KOPT-K1 (cell line): ENCODE results near the gene OR2T10.
"Not testable (repeated sequence)": the region's sequence is repeated elsewhere in the genome, so short reads cannot be mapped to it uniquely, and the experiment has no call there.

Experiments
- H3K27ac ChIP-seq: fragments of 200-600 bp; sonication (generic); 2 replicates; pipeline ENCODE4 v1.5.1; 2016; ENCODE audit warnings: antibody characterized with exemption, mild to moderate bottlenecking, low read depth, low read length; ENCODE audit not compliant: poor library complexity, severe bottlenecking
- H3K36me3 ChIP-seq: fragments of 200-600 bp; sonication (generic); 2 replicates; pipeline ENCODE4 v1.5.1; 2017; ENCODE audit warnings: antibody characterized with exemption, mild to moderate bottlenecking, low read length, moderate library complexity; ENCODE audit not compliant: insufficient read depth
- H3K9me3 ChIP-seq: fragments of 200-600 bp; sonication (generic); 2 replicates; pipeline ENCODE4 v1.5.1; 2017; ENCODE audit warnings: antibody characterized with exemption, low read length, mild to moderate bottlenecking; ENCODE audit not compliant: insufficient read depth, poor library complexity, severe bottlenecking

The OR2T10 gene

DNA sequence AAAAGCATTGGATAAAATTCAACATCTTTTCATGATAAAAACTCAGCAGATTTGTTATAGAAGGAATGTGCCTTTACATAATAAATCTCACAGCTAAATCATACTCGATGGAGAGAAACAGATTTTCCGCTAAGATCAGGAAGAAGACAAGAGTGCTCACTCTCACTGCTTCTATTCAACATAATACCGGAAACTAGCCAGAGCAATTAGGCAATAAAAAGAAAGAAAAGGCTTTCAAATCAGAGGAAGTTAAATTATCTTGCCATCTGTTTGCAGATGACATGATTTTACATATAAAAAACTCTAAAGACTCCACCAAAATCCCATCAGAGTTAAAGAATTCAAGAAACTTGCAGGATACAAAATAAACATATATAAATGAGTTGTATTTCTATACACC, 26.7 kb downstream of the OR2T10 start:
- H3K36me3 ChIP-seq, H3K27ac ChIP-seq: not testable (repeated sequence)

DNA sequence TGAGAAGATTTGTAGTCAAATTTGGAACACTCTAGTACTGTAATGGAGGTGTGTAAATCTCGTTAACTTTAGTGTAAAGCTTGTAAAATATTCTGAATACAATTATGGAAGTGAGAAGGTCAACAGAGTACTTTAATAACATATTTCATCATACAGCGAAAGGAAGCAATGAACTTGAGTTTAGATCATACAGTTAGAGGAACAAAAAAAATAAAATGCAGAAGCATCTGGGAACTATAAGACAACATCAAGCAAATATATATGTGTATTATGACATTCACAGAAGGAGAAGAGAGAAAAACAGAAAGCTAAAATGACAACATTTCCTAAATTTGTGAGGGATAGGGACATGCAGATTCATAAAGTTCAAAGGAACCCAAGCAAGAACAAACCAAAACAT, 28.5 kb downstream of the OR2T10 start:
- not testable (repeated sequence) for H3K27ac ChIP-seq, H3K36me3 ChIP-seq, H3K9me3 ChIP-seq

More for the DNA sequence above, 26.7 kb downstream of the OR2T10 start:
- not testable (repeated sequence) for H3K9me3 ChIP-seq

DNA sequence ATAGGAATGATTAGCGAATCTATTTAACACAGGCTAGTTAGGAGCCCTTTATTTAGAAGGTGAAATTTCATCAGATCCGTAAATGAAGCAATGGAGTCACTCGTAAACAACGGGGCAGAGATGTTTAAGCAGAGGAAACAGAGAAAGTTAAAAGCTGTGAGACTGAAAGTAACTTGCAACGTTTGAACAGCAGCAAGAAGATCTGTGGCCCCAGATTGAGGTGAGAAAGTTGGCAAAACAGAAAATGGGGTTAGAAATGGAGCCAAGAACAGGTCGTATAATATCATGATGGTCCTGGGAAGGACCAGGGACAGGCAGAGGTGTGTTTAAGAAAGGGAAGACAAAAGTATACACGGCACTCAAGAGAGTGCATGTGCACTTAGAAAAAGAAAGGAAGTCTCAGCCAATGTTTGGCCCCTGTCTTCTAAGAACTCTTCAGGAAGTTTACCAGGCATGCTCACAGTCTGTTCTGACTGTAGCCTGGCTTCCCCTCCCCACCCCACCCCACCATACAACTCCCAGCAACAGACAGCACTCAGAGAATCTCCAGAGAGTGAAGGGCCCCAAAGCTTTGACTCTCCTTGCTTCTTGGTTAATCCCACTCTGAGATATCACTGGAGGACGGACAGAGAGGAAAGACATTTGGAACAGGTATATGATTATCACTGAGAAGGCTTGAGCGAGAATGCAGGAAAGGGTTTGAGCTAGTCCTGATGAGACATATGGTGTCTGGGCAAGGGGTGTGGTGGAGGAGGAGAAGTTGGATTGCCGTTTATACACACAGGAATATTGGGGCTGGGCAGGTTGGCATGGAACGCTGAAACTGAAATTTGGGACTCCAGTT, 31.7 kb downstream of the OR2T10 start:
- not testable (repeated sequence) for H3K9me3 ChIP-seq, H3K36me3 ChIP-seq
- peak overlapping the region; percentile 64 for H3K27ac ChIP-seq

DNA sequence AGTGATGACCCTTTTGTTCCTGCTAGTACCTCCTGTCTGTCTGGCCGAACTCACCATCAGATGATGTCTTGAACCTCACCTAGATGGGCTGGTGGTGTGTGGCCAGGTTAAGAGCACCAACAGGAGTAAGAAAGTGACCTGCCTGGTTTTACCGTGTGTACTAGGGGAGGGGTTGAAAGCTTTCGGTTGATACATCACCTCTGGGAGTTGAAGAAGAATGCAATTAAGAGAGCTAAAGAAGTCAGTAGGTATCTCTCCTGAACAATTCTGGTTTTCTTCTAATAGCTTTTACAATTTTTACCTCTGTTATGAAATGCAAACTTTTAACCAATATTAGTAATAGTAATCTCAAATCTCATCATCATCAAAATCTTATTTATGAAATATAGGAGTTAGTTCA, 34.8 kb downstream of the OR2T10 start, which contains the start of gene OR2T29:
OR2T29 (minus strand) TSS at position 101 of the 400 bp plus-strand sequence. CDS start 3,281 bp downstream, outside the sequence.
- not testable (repeated sequence) for H3K27ac ChIP-seq, H3K36me3 ChIP-seq, H3K9me3 ChIP-seq

DNA sequence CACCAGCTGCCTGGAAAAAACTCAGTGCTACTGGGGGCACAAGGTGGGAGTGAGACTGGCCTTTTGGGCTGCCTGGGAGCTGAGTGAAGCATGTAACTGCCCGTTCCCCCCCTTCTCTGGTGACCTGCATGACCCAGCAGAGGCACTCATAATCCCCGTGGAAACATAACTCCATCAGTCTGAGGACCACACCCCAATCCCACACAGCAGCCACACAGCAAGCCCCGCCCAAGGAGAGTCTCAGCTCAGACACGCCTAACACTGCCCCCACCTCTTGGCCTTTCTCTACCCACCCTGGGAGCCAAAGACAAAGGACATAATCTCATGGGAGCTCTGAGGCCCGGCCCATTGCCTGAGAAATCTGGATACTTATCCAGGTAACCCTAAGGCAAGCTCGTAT, 46.5 kb downstream of the OR2T10 start:
- H3K9me3 ChIP-seq, H3K27ac ChIP-seq, H3K36me3 ChIP-seq: not testable (repeated sequence)

DNA sequence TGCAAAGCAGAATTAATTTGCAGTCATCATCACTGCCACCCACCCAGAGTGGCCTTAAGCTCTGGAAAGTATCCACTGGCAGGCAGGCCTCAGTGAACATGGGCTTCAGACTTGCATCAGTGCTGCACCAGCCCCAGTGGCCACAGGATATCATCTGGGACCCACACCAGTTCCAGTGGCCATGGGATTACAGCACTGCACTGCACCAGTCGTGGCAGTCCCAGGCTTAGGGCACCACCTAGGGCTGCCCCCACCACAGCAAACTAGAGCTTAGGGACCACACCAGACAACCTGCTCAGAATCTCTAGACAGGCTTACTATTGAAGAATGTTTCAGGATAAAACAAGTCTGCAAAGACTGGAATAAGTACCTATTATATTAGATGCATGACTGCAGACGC, 50.1 kb downstream of the OR2T10 start:
- not testable (repeated sequence) for H3K36me3 ChIP-seq, H3K9me3 ChIP-seq, H3K27ac ChIP-seq
